Adrenal gland (tissue), 12 donors: Measurements from ENCODE around the gene EFNA5. TPM values are rescaled to one million over a fixed set of nuclear protein-coding genes. Genes with fewer than 3 reads are reported as not detected.

ENCODE experiments used
- DNase-seq, 7 donors: peaks; one replicate each; pipeline ENCODE4 v3.0.0-alpha.2; 2019 to 2020
- H3K27ac ChIP-seq, 5 donors: fragments of 200-600 bp; sonication (generic) in 4 of 5; 1 replicate in 3 of 5; 2 replicates in 2 of 5; pipeline versions ENCODE4 v1.5.1 to v1.8.0; 2016 to 2020; ENCODE audit warnings: mild to moderate bottlenecking in 1 of 5
- H3K27me3 ChIP-seq: fragments of 200-600 bp; 2 replicates; pipeline ENCODE4 v1.8.0; 2021
- H3K36me3 ChIP-seq, 2 donors: fragments of 200-600 bp; replicated peaks in 1 of 2; 1 replicate in 1 of 2; 2 replicates in 1 of 2; pipeline versions ENCODE4 v1.5.1 to v1.8.0; 2018 to 2022
- H3K4me1 ChIP-seq, 2 donors: fragments of 200-600 bp; replicated peaks in 1 of 2; 1 replicate in 1 of 2; 2 replicates in 1 of 2; pipeline versions ENCODE4 v1.5.1 to v1.8.0; 2018 to 2021
- H3K4me3 ChIP-seq, 4 donors: fragments of 200-600 bp; sonication (generic) in 3 of 4; one replicate each; pipeline ENCODE4 v1.5.1; 2016 to 2018
- H3K9me3 ChIP-seq, 3 donors: fragments of 200-600 bp; sonication (generic) in 1 of 3; replicated peaks in 1 of 3; 1 replicate in 2 of 3; 2 replicates in 1 of 3; pipeline versions ENCODE4 v1.5.1 to v1.8.0; 2016 to 2021
- POLR2A ChIP-seq, 2 donors: fragments of 450-650 bp; IDR thresholded peaks; one replicate each; pipeline ENCODE4 v1.6.1; 2017; ENCODE audit warnings: antibody characterized with exemption in 2 of 2, mild to moderate bottlenecking in 2 of 2, moderate library complexity in 1 of 2
- WGBS, 4 donors: extraction: QIAGEN DNeasy Blood & Tissue Kit in 2 of 4; methylation state at CpG; one replicate each; pipeline versions ENCODE4 v1.1.5 to v1.1.7; 2013 to 2017; 5-methylcytosine and 5-hydroxymethylcytosine counted together
- intact Hi-C, 2 donors: fragments of 100-400 bp; cut with DNase I; formaldehyde crosslinking; loops; one replicate each; pipeline versions ENCODE4 v1.14.1 to v1.15.0; 2022 to 2023
- polyA plus RNA-seq, 3 donors: library from polyadenylated mRNA; stranded (reverse); fragments of 200-250 nt in 2 of 3; fragments of 350-450 nt in 1 of 3; fragmentation: Illumina TruSeq in 1 of 3; extraction: RNeasy Lipid Tissue Mini Kit (QIAGEN cat#74804) in 1 of 3; gene quantifications; one replicate each; pipeline ENCODE4 v1.2.3, GENCODE V29; 2013 to 2014
- total RNA-seq, 9 donors: library from RNA; depleted of rRNA in 4 of 9; stranded (reverse); fragments of >200 nt in 4 of 9; fragments of 120-200 nt in 1 of 9; fragmentation: NEBNext Ultra II Directional in 1 of 9; extraction: Animal tissue kit (Norgen Biotek cat#: 25700) in 1 of 9; gene quantifications; one replicate each; pipeline versions ENCODE4 v1.1.0 to v1.2.4, GENCODE V29; 2013 to 2023
- TF ChIP-seq, protein P1 (sequence below), 6 experiments: fragments of 450-650 bp in 4 of 6; fragments of 200-600 bp in 2 of 6; sonication (generic) in 1 of 6; IDR thresholded peaks; 1 replicate in 5 of 6; 2 replicates in 1 of 6; pipeline versions ENCODE4 v1.5.1 to v1.8.0; 2016 to 2021; ENCODE audit warnings: antibody characterized with exemption in 6 of 6, mild to moderate bottlenecking in 2 of 6, moderate library complexity in 1 of 6
- donor health status: healthy with polysubstance abuse.
- donor health status: Bipolar disorder and iron deficiency.
- donor health status: DM: yes; HTN: yes; CAD: no.
- donor health status: DM: no; HTN: no; CAD: no.
- donor health status: DM: no; HTN: no; CAD: no.
- donor health status: DM: yes; HTN: yes; CAD: no.

The EFNA5 gene
- total and polyA plus RNA-seq, 12 donors = 0.06 to 11.8 (median 1.6) TPM

DNA sequence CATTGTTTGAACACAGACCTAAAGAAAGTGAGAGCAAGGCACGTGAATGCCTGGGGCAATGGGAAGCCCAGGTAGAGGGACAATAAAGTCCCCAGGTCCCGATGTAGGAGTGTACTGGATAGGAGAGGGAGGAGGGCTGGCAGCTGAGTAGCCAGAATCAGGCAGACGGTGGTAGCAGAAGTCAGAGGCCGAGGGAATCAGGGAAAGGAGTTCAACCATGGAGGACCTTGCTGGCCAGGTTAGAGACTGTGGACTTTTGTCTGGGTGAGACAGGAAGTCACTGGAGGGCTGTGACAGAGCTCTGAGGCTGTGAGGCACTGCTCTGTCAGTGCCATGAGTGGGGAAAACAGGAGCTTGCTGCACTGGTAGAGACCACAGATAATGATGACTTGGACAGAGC lies 248.2 kb downstream of the EFNA5 start:
- no peak for DNase-seq
- intact Hi-C loops = no loop called here
- Histone ChIP-seq H3K27ac (no peak overlapping the region), H3K4me1 (peaks cover 0 to 5% of the 10 kb centered on the region in 2 donors), H3K27me3 (no peaks in the 10 kb centered on the region), H3K9me3 (no peaks in the 10 kb centered on the region), H3K36me3 (no peaks in the 10 kb centered on the region), H3K4me3 (no peak overlapping the region)
- WGBS, 4 donors = 78 to 85% (median 84%) methylated on average over 4 of the region's 4 CpGs
- TF ChIP-seq, protein P1, sequence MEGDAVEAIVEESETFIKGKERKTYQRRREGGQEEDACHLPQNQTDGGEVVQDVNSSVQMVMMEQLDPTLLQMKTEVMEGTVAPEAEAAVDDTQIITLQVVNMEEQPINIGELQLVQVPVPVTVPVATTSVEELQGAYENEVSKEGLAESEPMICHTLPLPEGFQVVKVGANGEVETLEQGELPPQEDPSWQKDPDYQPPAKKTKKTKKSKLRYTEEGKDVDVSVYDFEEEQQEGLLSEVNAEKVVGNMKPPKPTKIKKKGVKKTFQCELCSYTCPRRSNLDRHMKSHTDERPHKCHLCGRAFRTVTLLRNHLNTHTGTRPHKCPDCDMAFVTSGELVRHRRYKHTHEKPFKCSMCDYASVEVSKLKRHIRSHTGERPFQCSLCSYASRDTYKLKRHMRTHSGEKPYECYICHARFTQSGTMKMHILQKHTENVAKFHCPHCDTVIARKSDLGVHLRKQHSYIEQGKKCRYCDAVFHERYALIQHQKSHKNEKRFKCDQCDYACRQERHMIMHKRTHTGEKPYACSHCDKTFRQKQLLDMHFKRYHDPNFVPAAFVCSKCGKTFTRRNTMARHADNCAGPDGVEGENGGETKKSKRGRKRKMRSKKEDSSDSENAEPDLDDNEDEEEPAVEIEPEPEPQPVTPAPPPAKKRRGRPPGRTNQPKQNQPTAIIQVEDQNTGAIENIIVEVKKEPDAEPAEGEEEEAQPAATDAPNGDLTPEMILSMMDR (IDR thresholded peaks at IDR 0.05) = no peak
- no peak for TF ChIP-seq POLR2A (IDR thresholded peaks at IDR 0.05)

DNA sequence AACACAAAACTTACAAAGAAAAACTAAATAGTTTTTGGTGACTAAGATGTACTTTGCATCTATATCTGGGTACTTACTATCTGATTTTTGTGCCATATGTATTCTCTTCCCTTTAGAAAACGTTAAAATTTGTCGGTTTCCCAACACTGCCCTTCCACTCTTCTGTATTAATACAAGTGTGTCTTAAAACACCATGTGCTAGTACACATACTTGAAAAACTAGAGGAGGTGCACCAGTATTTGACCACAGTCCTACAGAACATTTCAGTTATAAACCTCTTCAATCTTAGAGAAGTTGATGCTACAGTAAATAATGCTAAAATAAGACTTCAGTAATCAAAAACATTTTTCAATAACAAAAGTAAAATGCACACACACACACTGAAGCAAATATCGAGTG lies 251.2 kb downstream of the EFNA5 start:
- Histone ChIP-seq H3K4me1 (no peaks in the 10 kb centered on the region), H3K36me3 (no peaks in the 10 kb centered on the region), H3K9me3 (no peaks in the 10 kb centered on the region), H3K4me3 (no peak overlapping the region), H3K27me3 (no peaks in the 10 kb centered on the region), H3K27ac (no peak overlapping the region)
- 56 to 88% (median 84%) methylated on average over 3 of the region's 3 CpGs for WGBS, 4 donors
- no peak for DNase-seq
- intact Hi-C loops = no loop called here
- no peak for TF ChIP-seq POLR2A (IDR thresholded peaks at IDR 0.05)

DNA sequence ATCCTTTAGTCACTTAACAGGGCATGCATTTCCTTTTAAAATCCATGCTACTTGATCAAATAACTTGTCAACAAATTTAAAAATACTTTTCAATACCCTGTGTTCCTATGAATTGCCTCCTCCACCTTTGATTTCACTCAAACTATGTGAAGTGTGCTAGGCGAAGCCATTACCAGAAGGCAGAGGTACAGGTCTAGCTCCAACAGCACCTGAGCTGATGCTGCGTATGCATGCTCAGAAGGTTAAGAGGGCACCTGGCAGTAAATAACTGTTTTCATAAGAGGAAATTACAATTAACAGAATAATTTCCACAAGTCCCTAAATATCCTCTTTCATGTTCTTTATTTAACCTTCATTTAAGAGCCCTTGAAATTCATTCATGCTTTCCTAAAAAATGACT lies 251.8 kb downstream of the EFNA5 start:
- DNase-seq = no peak
- Histone ChIP-seq H3K4me1 (no peaks in the 10 kb centered on the region), H3K27me3 (no peaks in the 10 kb centered on the region), H3K4me3 (no peak overlapping the region), H3K9me3 (no peaks in the 10 kb centered on the region), H3K36me3 (no peaks in the 10 kb centered on the region), H3K27ac (no peak overlapping the region)
- intact Hi-C loops = no loop called here
- TF ChIP-seq, protein P1 (IDR thresholded peaks at IDR 0.05) = no peak
- TF ChIP-seq POLR2A (IDR thresholded peaks at IDR 0.05) = no peak
- 85 to 94% (median 91%) methylated on average over 2 of the region's 2 CpGs for WGBS, 4 donors

DNA sequence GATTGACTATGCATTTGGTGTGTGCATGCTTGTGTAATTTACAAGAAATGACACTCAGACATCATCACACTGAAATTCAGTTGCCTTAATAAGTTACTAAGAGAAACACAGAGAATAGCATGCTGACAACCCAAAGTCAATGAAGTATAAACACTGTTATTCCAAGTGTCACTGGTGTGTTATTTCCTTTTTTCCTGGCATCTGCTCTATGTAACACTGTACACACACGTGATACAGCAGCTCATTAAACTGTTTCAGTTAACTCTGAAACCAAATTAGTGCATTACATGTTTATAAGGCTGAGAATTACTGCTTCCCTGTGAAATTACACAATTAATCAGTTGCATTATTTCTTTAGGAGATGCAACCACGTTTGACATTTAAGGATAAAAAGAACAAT lies 252.7 kb downstream of the EFNA5 start:
- DNase-seq = no peak
- Histone ChIP-seq H3K36me3 (no peaks in the 10 kb centered on the region), H3K27me3 (no peaks in the 10 kb centered on the region), H3K9me3 (no peaks in the 10 kb centered on the region), H3K4me1 (no peaks in the 10 kb centered on the region), H3K4me3 (no peak overlapping the region), H3K27ac (no peak overlapping the region)
- no peak for TF ChIP-seq POLR2A (IDR thresholded peaks at IDR 0.05)
- TF ChIP-seq, protein P1 (IDR thresholded peaks at IDR 0.05) = no peak
- intact Hi-C loops = no loop called here
- 42 to 54% (median 51%) methylated on average over 2 of the region's 2 CpGs for WGBS, 4 donors

DNA sequence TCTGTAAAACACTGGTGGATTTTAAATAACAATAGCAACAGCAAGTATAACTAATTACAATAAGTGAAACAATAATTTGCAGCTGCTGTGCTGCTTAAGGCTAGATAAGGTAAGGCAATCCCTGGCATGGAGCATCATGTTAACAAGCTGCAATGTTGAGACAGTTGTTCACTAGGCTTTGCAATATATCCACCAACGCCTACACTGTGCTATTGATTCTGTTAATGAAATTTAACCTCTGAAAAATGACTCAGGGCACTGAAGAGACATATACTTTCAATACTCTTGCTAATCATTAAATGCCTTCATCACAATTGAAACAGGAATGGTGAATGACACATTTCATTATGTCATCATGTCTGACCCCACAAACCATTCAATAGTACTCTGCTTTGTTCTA lies 255.0 kb downstream of the EFNA5 start:
- WGBS, 4 donors = 71 to 90% (median 79%) methylated on average over 1 of the region's 1 CpG
- H3K4me3 ChIP-seq = no peak overlapping the region
- H3K27ac ChIP-seq = no peak overlapping the region
- intact Hi-C loops = no loop called here
- no peak for DNase-seq
- H3K4me1 ChIP-seq = no peaks in the 10 kb centered on the region
- no peaks in the 10 kb centered on the region for H3K27me3 ChIP-seq
- TF ChIP-seq, protein P1 (IDR thresholded peaks at IDR 0.05) = no peak
- no peak for TF ChIP-seq POLR2A (IDR thresholded peaks at IDR 0.05)
- H3K36me3 ChIP-seq = no peaks in the 10 kb centered on the region
- no peaks in the 10 kb centered on the region for H3K9me3 ChIP-seq
